NCI-H345 treated with DMSO at 0.1 percent for 48 hours (cell line): ENCODE results near the gene LMX1B.
"Not testable (repeated sequence)": the region's sequence is repeated elsewhere in the genome, so short reads cannot be mapped to it uniquely, and the experiment has no call there.

Experiments
- DNase-seq: peaks from one replicate; lab custom pipeline; 2025; ENCODE audit not compliant: unreplicated experiment; lab: John Stamatoyannopoulos, UW

Gene LMX1B

DNA sequence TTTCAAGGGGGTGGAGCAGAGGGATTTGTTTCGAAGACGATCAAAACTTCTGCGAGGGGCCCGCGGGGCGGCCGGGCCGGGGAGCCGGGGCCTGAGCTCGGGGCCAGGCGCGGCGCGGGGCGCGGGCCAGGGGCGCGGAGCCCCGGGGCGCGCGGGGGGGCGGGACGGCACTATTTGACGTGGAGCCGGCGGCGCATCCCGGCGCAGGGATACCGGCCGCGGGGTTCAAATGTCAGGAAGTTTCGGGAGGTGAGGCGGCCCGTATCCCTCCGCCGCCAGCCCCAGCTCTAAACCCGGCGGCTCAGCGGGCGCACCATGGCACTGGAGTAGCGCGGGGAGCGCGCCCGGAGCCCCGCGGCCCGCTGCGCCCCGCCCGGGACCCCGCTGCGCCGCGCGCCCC lies at the start of gene LMX1B:
Gene LMX1B (plus strand): TSS at position 278 of the 400 bp plus-strand sequence. CDS start 522 bp downstream, outside the sequence.
- DNase-seq = no peak

DNA sequence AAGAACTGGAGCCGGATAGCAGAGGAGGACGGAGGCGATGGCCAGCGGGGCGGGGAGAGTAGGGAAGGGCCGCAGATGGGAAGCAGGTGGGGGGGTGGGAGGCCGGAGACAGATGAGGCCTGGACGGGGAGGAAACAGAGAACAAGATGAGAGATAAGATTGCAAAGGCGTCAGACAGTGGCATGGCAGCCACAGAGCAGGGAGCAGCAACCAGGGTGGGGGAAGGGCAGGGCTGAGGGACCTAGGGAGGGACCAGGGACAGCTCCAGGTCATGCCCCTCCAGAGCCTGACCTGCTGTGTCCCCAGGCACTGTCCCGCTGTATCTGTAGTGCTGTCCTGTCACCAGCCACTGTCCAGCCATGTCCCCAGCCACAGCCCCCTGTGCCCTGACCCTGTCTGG lies 49.6 kb upstream of the LMX1B start:
- DNase-seq = no peak

DNA sequence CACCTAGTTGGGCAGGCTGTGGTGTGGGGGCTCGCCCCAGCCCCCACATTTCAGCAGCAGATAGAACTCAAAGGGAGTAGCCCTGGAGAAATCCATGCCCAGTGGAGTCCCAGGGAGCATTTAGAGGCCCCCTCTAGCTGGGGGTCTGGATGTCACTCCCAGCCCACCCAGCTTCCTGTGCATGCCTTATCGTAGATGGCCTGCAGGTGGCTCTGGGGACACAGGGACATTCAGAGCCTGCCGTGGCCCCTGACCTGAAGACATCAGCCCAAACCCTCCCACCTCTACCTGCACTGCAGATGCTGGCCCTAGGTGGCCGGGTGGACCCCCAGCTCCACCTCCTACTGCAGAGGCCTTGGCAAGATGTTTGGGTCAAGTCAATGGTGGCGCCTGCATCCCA lies 49.0 kb upstream of the LMX1B start:
- DNase-seq = no peak

DNA sequence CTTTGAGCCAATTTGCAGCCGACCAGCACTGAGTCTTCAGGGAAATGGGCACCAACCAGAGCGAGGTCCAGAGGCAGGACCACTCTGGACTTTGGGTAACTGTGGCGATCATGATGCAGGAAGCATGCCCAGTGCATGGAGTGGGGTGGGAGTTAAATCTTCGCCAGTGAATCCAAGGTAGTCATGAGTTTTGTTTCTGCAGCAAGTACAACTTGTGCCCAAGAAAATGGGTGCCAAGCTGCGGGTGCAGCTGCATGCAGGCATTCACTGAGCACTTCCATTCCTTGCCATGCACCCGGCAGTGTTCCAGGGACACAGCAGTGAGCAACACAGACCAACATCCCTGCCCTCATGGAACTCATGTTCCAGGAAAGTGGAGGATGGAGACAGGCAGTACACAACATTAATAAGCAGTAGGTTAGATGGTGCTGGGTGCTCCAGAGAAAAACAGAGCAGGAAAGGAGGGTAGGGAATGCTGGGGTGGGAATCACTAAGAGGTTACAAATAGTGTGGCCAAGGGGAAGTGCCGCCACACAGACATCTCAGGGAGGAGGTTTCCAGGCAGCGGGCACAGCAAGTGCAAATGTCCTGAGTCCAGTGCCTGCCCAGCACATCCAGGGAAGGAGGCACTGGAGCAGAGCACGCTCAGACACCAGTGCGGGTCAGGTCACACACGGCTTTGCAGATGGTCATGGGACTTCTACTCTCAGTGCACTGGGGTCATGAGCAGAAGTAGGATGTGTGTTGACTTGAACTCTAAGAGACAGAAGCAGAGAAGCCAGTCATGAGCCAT lies 48.2 kb upstream of the LMX1B start:
- DNase-seq = no peak

DNA sequence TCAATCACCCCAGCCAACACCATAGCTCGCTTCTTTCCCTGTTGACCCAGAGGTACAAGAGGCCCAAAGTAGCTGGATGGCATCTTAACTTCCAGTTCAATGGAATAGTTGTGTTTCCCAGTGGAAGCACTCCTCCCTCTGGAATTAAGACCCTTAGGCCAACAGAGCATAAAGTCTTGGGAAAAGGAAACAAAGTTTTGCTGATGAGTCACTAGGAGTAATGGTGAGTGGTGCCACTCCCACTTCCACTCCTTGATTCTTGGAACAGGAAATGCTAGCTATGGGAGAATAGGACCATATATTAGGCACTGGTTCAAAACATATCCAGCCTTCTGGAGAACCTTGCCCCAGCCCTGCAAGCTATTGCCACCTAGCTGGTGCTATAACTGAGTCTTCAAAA lies 44.7 kb upstream of the LMX1B start:
- DNase-seq = no peak

DNA sequence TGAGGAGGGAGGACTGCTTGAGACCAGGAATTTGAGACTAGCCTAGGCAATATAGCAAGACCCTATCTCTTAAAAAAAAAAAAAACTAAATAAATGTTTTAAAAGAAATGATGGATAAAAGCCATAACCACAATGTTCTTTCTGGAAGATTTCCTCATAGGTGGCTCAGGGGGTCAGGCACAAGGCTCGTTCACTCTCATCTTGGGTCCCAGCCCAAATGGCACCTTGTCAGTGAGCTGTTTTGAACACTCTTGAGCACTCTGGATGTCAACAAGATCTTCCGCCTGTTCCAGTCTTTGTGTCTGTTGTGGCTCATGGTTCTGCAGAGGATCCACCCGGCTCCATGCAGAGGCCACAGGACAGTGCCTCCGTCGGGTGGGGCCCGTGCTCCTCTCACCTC lies 35.7 kb upstream of the LMX1B start:
- DNase-seq = no peak

DNA sequence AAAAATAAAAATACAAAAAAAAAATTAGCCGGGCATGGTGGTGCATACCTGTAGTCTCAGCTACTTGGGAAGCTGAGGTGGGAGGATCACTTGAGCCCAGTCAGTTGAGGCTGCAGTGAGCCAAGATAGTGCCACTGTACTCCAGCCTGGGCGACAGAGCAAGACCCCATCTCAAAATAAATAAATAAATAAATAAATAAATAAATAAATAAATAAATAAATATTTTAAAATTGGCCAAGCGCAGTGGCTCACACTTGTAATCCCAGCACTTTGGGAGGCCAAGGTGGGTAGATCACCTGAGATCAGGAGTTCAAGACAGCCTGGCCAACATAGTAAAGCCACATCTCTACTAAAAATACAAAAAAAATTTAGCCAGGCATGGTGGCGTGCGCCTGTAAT lies 33.4 kb upstream of the LMX1B start:
- DNase-seq = not testable (repeated sequence)

DNA sequence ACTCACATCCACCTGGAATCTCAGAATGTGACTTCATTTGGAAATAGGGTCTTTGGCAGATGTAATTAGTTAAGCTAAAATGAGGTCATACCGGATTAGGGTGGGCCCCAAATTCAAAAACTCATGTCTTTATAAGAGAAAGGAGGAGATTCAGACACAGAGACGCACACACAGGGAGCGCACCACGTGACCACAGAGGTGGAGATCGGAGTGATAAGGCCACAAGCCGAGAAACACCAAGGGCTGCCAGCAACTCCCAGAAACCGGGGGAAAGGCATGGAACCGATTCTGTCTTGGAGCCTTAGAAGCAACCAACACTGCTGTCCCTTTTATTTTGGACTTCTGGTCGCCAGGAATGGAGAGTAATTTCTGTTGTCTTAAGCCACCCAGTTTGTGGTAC lies 31.8 kb upstream of the LMX1B start:
- no peak for DNase-seq

DNA sequence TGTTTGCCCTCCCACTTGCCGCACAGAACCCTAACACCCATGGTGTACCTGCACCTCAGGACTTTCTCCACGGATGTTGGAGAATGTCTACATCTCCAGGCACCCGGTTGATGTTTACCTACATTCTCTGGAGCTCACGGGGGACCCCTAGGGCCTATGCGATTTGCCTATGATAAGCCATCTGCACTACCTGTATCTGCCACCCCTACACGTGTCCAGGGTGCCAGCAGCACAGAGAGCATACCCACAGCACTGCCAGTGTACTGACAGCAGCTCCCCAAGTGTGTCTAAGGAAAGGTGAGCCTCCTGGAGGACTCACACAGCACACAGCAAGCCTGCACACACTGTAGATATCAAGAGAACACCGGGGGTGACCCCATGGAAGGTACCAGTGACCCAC lies 31.3 kb upstream of the LMX1B start:
- no peak for DNase-seq

DNA sequence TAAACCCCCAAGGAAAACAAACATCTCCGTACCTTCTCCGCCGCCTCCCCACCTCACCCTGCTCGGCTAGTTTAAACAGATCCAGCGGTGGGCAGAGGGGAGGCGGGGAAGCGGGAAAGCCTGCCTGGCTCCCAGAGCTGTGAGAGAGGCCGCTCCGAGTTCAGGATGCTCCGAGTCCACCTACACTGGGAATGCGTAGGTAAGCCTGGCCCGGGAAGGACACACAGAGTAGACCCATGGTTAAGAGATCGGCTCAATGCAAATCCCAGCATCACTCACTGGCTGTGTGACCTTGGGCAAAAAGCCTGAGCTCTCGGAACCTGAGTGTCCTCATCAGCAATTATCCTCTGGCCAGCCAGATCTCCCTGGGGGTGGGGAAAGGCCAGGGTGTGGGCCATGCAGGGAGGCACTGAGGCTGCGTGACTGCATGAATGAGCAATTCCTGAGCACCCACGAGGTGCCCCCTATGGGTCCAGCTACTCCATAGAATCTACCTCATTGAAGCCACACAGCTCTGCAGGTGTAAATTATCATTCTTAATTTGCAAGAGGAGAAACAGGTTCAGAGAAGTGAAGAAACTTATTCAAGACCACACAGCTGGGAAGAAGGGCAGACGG lies 30.5 kb upstream of the LMX1B start:
- DNase-seq = no peak

DNA sequence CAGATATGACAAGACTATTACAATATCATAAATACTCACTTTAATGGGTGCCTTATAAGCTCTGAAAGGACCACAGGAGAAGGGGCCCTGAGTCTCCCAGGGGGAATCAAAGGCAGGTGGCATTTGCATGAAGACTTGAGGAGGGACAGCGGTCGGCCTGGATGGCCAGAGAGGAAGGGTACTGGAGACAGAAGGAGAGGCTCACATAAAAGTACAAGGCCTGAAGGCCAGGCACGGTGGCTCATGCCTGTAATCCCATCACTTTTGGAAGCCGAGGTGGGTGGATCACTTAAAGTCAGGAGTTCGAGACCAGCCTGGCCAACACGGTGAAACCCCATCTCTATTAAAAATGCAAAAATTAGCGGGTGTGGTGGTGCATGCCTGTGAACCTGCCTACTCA lies 29.1 kb upstream of the LMX1B start:
- DNase-seq = no peak

DNA sequence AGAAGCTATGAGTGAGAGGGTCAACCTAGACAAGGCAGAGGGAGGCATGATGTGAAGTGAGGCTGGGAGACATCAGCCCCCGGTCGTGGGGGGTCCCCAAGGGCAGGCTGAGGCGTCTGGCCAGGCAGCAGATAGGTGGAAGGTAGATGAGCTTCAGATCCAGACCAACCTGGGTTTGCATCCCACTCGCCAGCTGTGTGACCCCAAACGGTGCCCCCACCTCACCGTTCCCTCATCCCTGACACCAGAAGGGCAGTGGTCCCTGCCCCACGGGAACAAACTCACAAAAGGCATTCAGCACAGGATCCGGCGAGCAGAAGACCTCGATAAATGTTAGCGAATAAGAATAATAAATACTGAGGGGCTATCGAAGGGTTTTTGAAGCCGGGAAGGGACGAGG lies 27.5 kb upstream of the LMX1B start:
- DNase-seq = no peak

DNA sequence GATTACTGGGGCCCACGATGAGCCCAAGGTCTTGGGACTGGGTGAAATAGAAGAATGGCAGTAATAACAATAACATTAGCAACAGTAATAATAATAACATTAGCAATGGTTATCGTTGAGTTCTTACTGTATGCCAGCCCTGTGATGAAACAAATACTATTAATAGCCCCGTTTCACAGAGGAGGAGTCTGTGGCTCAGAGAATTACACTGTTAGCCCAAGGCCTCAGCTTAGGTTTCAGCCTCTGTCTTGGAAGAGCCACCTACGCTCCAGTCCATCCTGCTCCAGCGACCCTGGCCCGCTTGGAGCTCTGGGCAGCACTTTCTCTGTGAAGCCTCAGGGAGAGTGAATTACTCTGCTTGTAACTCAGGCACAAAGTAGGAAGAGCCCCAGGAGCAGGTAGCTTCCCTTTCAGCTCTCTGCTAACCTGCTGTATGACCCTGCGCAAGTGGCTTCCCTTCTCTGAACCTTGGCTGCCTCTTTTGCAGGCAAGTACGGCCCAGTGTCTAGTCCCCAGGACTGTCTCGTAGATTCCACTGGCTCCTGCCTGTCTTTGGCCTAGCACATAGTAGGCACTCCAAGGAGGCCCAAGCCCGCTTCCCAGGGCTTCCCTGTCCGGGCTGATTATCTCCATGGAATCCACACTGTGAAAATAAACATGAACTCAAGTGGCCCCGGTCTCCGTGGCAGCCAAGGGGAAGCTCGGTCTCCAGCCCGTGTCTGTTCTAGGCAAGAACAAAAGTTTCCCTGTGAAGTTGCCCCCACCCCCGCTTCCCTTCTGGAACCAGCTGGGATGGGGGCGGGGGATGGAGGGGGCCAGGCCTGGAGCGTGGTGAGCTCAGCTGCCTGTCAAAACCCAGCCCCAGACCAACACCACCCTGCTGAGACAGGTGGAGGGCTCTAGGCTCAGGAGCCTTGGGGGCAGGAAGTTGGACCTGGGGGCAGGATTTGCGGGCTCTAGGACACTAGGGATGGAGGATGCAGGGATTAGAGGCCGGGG lies 26.2 kb upstream of the LMX1B start:
- DNase-seq = no peak

DNA sequence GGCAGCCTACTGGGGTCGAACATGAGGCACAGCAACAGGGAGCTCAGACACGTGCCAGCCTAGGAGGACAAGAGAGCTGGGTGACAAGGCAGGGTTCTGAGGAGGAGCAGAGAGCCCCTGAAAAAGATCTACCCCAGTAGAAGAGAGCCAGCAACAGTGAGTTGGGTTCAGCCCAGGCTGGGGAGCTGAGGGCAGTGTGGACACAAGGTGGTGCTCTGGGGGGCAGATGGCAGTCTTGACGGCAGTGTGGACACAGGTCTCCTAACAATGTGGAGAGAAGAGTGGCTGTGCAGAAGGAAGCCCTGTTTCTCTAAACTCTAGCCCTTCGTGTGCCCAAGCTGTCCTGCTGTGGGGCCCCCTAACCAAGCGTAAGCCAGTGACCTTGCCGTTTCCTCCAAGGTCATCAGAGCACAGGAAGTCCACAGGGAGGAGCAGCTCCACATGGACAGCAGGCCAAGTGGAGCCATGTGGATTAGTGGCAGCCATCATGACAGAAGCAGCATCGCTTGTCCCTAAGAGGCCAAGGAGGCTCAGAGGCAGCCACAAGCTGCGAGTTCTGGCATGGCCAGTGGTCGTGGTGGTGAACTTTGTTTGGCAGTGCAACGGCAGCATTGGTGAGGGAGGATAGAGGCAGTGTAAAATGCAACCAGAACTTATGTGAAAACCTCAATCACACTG lies 25.1 kb upstream of the LMX1B start:
- DNase-seq = no peak

DNA sequence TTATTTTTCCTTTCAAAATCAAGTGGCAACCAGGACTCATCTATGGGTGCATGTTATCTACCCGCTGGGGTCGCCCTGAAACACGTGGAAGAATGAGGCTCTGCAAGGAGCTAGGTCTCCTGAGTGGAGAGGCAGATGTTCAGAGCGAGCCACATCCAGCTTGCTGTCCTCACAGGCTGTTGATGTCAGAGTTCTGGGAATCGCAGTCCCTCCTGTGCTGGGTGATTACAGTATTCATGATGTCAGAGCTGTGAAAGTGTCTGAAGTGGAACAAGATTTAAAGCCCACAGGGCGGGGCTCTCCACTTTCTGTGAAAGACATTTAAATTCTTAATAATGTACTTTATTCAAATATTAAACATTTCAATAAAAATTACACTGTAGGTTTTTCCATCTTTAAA lies 24.4 kb upstream of the LMX1B start:
- DNase-seq = no peak

DNA sequence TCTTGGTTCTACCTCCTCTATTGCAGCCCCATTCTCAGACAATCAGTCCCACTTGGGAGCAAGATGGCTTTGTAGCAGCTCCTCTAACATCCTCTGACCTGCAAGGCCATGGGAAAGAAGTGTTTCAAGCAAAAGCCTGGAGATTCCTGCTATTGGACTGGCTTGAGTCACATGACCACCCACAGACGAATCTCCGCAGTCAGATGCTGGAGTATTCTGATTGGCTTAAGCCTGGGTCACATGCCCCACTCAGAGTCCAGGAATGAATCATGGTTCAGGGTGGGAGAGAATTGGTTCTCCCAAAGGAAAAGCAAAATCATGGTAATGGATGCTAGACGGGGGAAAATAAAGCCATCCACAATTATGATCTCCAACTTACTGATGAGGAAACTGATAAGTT lies 22.6 kb upstream of the LMX1B start:
- no peak for DNase-seq

DNA sequence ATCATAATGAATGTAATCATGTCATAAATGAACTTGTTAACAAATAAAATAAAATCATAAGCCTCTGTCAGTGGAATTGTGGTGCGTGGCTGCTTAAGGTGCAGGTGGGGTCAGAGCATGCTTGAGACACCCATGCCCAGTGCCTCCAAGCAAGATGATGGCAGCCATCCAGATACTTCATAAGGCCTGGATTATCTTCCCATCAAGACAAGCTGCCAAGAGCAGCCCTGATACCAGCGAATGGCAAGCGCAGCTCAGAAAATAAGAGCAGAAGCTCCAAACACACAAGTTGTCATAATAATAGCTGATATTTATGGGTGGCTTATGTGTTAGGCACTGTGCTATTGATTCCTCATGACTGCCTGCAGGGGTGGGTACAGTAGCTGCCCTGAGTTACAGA lies 21.8 kb upstream of the LMX1B start:
- no peak for DNase-seq

DNA sequence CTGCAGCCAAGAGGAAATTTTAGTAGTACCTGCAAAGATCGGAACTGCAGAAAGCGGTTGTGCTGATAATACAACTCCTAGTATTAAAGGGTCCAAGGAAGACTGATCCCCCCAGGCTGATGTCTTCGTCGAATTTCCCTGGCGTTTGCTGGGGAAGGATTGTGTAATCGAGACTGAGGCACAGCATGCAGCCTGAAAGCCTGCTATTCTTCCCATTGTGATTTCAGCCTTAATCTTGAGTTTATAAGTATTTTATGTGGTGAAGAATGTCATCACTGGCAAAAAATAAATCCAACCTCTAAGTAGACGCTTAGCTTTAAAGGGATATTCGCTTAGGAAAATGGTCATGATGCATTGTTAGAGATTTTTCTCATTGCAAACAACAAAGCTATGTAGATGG lies 21.3 kb upstream of the LMX1B start:
- DNase-seq = no peak

DNA sequence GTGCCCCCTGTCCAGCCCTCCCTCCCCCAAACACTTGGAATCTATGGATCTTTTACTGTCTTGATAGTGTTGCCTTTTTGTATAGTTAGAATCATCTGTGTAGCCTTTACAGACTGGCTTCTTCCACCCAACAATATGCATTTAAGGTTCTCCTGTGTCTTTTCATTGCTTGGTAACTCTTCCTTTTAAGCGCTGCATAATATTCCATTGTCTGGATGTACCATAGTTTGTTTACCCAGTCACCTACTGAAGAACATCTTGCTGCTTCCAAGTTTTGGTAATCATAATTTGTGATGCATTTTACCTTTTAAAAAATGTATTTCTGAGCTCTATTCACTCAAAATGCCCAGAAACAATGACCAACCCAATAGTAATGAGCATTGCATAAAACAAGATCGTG lies 17.7 kb upstream of the LMX1B start:
- no peak for DNase-seq

DNA sequence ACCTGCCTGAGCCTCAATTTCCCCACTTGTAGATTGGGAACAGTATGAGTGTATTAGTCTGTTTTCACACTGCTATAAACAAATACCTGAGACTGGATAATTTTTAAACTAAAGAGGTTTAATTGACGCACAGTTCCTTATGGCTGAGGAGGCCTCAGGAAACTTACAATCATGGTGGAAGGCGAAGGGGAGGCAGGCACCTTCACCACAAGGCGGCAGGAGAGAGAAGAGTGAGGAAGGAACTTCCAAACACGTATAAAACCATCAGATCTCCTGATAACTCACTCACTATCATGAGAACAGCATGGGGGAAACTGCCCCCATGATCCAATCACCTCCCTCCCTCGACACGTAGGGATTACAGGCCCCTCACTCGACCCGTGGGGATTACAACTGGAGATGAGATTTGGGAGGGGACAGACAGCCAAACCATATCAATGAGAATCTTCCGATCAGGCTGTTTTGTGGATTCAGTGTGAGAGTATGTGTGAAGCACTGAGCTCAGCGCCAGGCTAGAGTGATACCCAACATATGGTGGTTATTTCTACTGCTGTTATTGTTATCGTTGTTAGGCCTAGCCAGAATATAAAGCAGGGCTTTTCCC lies 14.6 kb upstream of the LMX1B start:
- DNase-seq = no peak
